HEK293 (cell line): ENCODE results near the gene PNKD.
A peak's percentile ranks its signal among the peaks of the same experiment; 100 is the strongest.

Experiments used
- CTCF ChIP-seq: fragments of 450-650 bp; formaldehyde crosslinking; IDR thresholded peaks from 2 replicates; pipeline ENCODE4 v1.5.1; 2016; ENCODE audit warnings: missing biosample characterization, missing genetic modification characterization
- GLI4 ChIP-seq: fragments of 450-650 bp; formaldehyde crosslinking; IDR thresholded peaks from 2 replicates; pipeline ENCODE4 v1.5.1; 2016; ENCODE audit warnings: missing biosample characterization, missing genetic modification characterization
- KLF16 ChIP-seq: fragments of 450-650 bp; formaldehyde crosslinking; IDR thresholded peaks from 2 replicates; pipeline ENCODE4 v1.5.1; 2017; ENCODE audit warnings: missing biosample characterization, missing genetic modification characterization
- OSR2 ChIP-seq: fragments of 450-650 bp; formaldehyde crosslinking; IDR thresholded peaks from 2 replicates; pipeline ENCODE4 v1.5.1; 2016; ENCODE audit warnings: missing biosample characterization, missing genetic modification characterization
- PRDM4 ChIP-seq: fragments of 450-650 bp; formaldehyde crosslinking; IDR thresholded peaks from 2 replicates; pipeline ENCODE4 v1.5.1; 2017; ENCODE audit warnings: missing biosample characterization, missing genetic modification characterization
- SP2 ChIP-seq: fragments of 450-650 bp; formaldehyde crosslinking; IDR thresholded peaks from 2 replicates; pipeline ENCODE4 v1.5.1; 2016; ENCODE audit warnings: missing biosample characterization, missing genetic modification characterization
- YY1 ChIP-seq: fragments of 450-650 bp; formaldehyde crosslinking; IDR thresholded peaks from 2 replicates; pipeline ENCODE4 v1.5.1; 2018; ENCODE audit warnings: missing biosample characterization, missing genetic modification characterization
- ZBTB21 ChIP-seq: fragments of 450-650 bp; formaldehyde crosslinking; IDR thresholded peaks from 2 replicates; pipeline ENCODE4 v1.5.1; 2017; ENCODE audit warnings: missing biosample characterization, missing genetic modification characterization
- ZBTB44 ChIP-seq: fragments of 450-650 bp; IDR thresholded peaks from 2 replicates; pipeline ENCODE4 v1.5.1; 2018; ENCODE audit warnings: missing biosample characterization, mild to moderate bottlenecking, missing genetic modification characterization
- ZNF324 ChIP-seq: fragments of 450-650 bp; formaldehyde crosslinking; IDR thresholded peaks from 2 replicates; pipeline ENCODE4 v1.5.1; 2016; ENCODE audit warnings: missing biosample characterization, missing genetic modification characterization
- ZNF341 ChIP-seq: fragments of 450-650 bp; formaldehyde crosslinking; IDR thresholded peaks from 2 replicates; pipeline ENCODE4; 2016; ENCODE audit warnings: low read depth, missing biosample characterization, missing genetic modification characterization
- ZNF488 ChIP-seq: fragments of 450-650 bp; formaldehyde crosslinking; IDR thresholded peaks from 2 replicates; pipeline ENCODE4 v1.5.1; 2016; ENCODE audit warnings: missing biosample characterization, missing genetic modification characterization
- ZNF514 ChIP-seq: fragments of 450-650 bp; formaldehyde crosslinking; IDR thresholded peaks from 2 replicates; pipeline ENCODE4 v1.5.1; 2016; ENCODE audit warnings: missing biosample characterization, missing genetic modification characterization
- ZNF777 ChIP-seq: fragments of 450-650 bp; formaldehyde crosslinking; IDR thresholded peaks from 2 replicates; pipeline ENCODE4 v1.5.1; 2017; ENCODE audit warnings: missing biosample characterization, missing genetic modification characterization, borderline replicate concordance
- ZNF785 ChIP-seq: fragments of 450-650 bp; formaldehyde crosslinking; IDR thresholded peaks from 2 replicates; pipeline ENCODE4 v1.5.1; 2016; ENCODE audit warnings: missing biosample characterization, missing genetic modification characterization
- ZNF843 ChIP-seq: fragments of 450-650 bp; formaldehyde crosslinking; IDR thresholded peaks from 2 replicates; pipeline ENCODE4 v1.5.1; 2016; ENCODE audit warnings: missing biosample characterization, missing genetic modification characterization
- TF ChIP-seq, protein P1 (sequence below): fragments of 450-650 bp; formaldehyde crosslinking; IDR thresholded peaks from 2 replicates; pipeline ENCODE4 v1.5.1; 2017; ENCODE audit warnings: missing biosample characterization, missing genetic modification characterization
- TF ChIP-seq, protein P2 (sequence below): fragments of 450-650 bp; formaldehyde crosslinking; IDR thresholded peaks from 2 replicates; pipeline ENCODE4 v1.5.1; 2017; ENCODE audit warnings: missing biosample characterization, mild to moderate bottlenecking, missing genetic modification characterization, moderate library complexity
- TF ChIP-seq, protein P3 (sequence below): fragments of 450-650 bp; formaldehyde crosslinking; IDR thresholded peaks from 2 replicates; pipeline ENCODE4 v1.5.1; 2016; ENCODE audit warnings: missing biosample characterization, missing genetic modification characterization
- TF ChIP-seq, protein P4 (sequence below): fragments of 450-650 bp; formaldehyde crosslinking; IDR thresholded peaks from 2 replicates; pipeline ENCODE4 v1.5.1; 2016; ENCODE audit warnings: missing biosample characterization, missing genetic modification characterization
- TF ChIP-seq, protein P5 (sequence below): fragments of 450-650 bp; formaldehyde crosslinking; IDR thresholded peaks from 2 replicates; pipeline ENCODE4 v1.5.1; 2016; ENCODE audit warnings: missing biosample characterization, missing genetic modification characterization

PNKD gene

DNA sequence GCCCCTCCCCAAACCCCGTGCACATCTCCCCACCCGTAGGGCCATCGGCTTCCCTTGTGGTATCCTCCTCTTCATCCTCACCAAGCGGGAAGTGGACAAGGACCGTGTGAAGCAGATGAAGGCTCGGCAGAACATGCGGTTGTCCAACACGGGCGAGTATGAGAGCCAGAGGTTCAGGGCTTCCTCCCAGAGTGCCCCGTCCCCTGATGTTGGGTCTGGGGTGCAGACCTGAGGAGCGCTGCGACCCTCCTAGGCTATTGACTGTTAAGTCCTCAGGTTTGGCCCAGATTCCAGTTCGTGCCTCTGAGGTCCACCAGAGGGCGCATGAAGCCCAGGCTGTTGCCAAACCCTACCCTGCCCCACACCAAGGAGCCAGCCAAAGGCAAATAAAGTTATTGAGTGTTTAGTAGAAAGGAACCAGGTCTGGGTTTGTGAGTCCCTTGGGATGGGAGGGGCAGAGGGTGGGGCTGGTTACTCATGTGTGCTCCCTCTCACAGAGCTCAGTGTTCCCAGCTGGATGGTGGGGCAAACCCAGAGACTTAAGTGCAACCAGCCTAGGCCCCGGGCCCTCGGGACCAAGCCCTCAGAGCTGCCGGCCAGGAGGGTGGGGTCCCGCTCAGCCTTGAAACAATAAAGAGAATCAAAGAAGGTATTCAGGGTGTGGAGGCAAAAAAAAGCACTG, 2.4 kb downstream of the PNKD start (continued):
- TF ChIP-seq ZBTB44 (tag by site-specific recombination) = 0 out of 2 replicates have a peak, but pooled peaks have one; percentile 43
- 0 out of 2 replicates have a peak, but pooled peaks have one; percentile 27 for TF ChIP-seq ZNF843 (tag by site-specific recombination)
- TF ChIP-seq ZNF324 (tag by site-specific recombination) = no peak
- TF ChIP-seq, protein P1, sequence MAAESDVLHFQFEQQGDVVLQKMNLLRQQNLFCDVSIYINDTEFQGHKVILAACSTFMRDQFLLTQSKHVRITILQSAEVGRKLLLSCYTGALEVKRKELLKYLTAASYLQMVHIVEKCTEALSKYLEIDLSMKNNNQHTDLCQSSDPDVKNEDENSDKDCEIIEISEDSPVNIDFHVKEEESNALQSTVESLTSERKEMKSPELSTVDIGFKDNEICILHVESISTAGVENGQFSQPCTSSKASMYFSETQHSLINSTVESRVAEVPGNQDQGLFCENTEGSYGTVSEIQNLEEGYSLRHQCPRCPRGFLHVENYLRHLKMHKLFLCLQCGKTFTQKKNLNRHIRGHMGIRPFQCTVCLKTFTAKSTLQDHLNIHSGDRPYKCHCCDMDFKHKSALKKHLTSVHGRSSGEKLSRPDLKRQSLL = peak; percentile 66; the same call in 1 of the 2 replicates
- peak; percentile 90 for TF ChIP-seq CTCF (tag by site-specific recombination)
- peak; percentile 76 for TF ChIP-seq KLF16 (tag by site-specific recombination)
- no peak for TF ChIP-seq ZNF514 (tag by site-specific recombination)
- TF ChIP-seq, protein P2, sequence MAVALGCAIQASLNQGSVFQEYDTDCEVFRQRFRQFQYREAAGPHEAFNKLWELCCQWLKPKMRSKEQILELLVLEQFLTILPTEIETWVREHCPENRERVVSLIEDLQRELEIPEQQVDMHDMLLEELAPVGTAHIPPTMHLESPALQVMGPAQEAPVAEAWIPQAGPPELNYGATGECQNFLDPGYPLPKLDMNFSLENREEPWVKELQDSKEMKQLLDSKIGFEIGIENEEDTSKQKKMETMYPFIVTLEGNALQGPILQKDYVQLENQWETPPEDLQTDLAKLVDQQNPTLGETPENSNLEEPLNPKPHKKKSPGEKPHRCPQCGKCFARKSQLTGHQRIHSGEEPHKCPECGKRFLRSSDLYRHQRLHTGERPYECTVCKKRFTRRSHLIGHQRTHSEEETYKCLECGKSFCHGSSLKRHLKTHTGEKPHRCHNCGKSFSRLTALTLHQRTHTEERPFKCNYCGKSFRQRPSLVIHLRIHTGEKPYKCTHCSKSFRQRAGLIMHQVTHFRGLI (tag by site-specific recombination) = peak; percentile 66; the same call in 1 of the 2 replicates
- TF ChIP-seq, protein P3, sequence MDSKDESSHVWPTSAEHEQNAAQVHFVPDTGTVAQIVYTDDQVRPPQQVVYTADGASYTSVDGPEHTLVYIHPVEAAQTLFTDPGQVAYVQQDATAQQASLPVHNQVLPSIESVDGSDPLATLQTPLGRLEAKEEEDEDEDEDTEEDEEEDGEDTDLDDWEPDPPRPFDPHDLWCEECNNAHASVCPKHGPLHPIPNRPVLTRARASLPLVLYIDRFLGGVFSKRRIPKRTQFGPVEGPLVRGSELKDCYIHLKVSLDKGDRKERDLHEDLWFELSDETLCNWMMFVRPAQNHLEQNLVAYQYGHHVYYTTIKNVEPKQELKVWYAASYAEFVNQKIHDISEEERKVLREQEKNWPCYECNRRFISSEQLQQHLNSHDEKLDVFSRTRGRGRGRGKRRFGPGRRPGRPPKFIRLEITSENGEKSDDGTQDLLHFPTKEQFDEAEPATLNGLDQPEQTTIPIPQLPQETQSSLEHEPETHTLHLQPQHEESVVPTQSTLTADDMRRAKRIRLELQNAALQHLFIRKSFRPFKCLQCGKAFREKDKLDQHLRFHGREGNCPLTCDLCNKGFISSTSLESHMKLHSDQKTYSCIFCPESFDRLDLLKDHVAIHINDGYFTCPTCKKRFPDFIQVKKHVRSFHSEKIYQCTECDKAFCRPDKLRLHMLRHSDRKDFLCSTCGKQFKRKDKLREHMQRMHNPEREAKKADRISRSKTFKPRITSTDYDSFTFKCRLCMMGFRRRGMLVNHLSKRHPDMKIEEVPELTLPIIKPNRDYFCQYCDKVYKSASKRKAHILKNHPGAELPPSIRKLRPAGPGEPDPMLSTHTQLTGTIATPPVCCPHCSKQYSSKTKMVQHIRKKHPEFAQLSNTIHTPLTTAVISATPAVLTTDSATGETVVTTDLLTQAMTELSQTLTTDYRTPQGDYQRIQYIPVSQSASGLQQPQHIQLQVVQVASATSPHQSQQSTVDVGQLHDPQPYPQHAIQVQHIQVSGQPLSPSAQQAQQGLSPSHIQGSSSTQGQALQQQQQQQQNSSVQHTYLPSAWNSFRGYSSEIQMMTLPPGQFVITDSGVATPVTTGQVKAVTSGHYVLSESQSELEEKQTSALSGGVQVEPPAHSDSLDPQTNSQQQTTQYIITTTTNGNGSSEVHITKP = peak; percentile 50; the same call in 1 of the 2 replicates
- peak; percentile 56 for TF ChIP-seq OSR2 (tag by site-specific recombination)
- TF ChIP-seq GLI4 = no peak
- TF ChIP-seq YY1 (tag by site-specific recombination) = no peak
- TF ChIP-seq ZNF341 (tag by site-specific recombination) = peak; percentile 65; the same call in 1 of the 2 replicates
- TF ChIP-seq PRDM4 = peak; percentile 61; the same call in 1 of the 2 replicates
- TF ChIP-seq, protein P4, sequence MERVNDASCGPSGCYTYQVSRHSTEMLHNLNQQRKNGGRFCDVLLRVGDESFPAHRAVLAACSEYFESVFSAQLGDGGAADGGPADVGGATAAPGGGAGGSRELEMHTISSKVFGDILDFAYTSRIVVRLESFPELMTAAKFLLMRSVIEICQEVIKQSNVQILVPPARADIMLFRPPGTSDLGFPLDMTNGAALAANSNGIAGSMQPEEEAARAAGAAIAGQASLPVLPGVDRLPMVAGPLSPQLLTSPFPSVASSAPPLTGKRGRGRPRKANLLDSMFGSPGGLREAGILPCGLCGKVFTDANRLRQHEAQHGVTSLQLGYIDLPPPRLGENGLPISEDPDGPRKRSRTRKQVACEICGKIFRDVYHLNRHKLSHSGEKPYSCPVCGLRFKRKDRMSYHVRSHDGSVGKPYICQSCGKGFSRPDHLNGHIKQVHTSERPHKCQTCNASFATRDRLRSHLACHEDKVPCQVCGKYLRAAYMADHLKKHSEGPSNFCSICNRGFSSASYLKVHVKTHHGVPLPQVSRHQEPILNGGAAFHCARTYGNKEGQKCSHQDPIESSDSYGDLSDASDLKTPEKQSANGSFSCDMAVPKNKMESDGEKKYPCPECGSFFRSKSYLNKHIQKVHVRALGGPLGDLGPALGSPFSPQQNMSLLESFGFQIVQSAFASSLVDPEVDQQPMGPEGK (tag by site-specific recombination) = peak; percentile 78
- TF ChIP-seq ZNF488 (tag by site-specific recombination) = no peak
- TF ChIP-seq SP2 (tag by site-specific recombination) = peak; percentile 42
- TF ChIP-seq ZNF785 = no peak
- TF ChIP-seq, protein P5, sequence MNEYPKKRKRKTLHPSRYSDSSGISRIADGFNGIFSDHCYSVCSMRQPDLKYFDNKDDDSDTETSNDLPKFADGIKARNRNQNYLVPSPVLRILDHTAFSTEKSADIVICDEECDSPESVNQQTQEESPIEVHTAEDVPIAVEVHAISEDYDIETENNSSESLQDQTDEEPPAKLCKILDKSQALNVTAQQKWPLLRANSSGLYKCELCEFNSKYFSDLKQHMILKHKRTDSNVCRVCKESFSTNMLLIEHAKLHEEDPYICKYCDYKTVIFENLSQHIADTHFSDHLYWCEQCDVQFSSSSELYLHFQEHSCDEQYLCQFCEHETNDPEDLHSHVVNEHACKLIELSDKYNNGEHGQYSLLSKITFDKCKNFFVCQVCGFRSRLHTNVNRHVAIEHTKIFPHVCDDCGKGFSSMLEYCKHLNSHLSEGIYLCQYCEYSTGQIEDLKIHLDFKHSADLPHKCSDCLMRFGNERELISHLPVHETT (tag by site-specific recombination) = 0 out of 2 replicates have a peak, but pooled peaks have one; percentile 35
- no peak for TF ChIP-seq ZBTB21 (tag by site-specific recombination)
- no peak for TF ChIP-seq ZNF777 (tag by site-specific recombination)
